NOMO-1 treated with DMSO at 0.1 percent for 48 hours (cell line): Measurements from ENCODE around the gene TTLL4.

ENCODE experiments used
- DNase-seq: peaks from one replicate; lab custom pipeline; 2025; ENCODE audit not compliant: unreplicated experiment; lab: John Stamatoyannopoulos, UW

Gene TTLL4

DNA sequence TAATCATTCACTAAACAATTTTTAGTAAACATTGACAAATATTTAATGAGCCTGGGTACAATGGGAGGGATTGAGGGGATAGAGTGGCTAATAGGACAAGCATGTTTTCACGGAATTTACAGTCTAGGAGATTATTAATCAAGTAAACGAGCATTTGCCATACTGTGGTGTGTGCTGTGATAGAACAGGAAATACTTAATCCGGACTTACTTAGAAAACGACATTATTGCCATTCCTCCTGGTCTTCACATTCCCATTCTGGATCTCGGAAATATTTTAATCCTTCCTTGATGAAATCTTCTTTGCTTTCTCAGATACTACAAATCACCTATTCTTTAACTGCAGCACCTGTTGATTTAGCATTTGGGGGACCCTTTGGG is 905 bp downstream of the TTLL4 start:
- no peak for DNase-seq

DNA sequence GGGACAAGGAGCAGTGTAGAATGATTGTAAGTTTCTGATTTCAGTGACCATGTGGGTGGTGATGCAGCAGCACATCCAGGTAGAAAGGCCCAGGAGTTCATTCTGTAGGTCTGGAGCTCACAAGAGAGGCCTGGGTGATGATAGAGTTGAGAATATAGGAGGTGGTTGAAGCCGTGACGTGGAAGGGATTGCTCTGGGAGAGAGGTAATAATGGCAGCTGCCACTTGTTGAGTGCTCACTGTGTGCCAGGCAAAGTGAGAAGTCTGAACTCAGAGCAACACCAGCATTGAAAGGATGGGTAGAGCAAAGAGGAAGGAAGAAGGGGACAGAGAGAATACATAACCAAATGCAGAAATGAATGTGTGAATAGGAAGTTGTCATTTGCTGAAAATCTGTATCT is 3.3 kb downstream of the TTLL4 start:
- DNase-seq: peak; percentile 18

DNA sequence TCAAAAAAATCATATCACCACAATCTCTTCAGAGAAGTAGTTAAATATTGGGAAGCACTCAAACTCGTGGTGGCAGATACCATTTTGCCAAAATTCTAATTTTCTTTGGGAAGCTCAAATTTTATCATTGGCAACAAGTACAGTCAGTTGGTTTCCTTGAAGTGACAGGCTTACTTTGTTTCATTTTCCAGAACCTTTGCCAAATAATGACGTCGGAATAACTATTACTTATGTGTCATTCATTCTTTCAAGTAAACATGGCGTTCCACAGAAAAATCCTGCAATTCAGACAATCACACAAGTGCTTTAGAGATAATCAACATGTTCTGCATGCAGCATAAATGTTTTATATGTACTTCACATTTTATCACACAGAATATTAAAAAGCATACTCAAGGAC is 5.4 kb downstream of the TTLL4 start:
- DNase-seq: no peak

DNA sequence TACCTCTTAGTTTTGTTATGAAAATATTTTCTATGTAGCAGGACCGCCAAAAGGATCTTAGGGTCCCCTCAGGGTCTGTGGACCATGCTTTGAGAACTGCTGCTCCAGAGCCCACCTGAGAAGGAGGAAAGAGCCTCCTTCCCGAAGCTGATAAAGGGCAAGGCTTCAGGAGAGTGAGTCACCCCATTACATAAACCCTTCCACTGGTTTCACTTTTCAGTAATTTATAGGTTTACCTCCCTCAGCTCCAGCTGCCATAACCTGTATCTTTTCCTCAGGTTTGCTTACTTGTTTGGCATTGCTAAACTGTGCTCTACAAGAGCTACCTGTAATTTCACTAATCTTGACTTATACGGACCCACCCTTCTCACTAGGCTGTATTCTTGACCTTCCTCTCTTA is 6.6 kb downstream of the TTLL4 start:
- no peak for DNase-seq

DNA sequence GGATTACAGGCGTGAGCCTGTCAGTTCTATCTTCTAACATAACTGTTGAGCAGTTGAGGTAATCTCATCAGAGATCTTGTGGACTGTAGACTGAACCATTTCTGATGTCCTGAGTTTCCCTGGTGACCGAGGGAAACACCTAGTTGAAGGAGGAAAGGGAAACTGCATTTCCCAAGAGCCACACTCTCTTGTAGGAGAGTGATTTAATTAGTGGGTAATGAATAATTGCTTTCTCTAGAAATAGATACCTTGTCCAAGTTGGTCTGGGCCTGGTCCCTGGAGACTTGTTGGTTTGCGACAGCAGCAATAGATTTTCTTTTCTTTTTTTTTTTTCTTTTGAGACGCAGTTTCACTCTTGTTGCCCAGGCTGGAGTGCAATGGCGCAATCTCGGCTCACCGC is 7.4 kb downstream of the TTLL4 start:
- no peak for DNase-seq

DNA sequence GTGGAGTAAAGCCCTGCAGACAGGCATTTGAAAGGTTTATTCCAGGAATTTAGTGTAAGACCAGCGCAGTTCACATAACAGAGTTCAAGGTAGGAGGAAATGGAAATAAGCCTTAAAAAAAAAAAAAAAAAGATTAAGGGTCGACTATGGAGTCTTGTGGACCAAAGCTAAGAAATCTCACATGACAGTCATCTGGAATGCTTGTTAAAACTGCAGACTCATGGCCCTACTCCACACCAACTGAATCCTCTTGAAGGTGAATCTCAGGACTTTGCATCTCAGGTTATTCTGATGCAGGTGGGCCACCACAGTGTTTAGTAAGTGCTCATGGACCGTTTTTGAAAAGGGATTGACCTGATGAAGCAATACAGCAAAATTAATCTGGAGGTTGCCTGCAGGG is 8.8 kb downstream of the TTLL4 start:
- no peak for DNase-seq

DNA sequence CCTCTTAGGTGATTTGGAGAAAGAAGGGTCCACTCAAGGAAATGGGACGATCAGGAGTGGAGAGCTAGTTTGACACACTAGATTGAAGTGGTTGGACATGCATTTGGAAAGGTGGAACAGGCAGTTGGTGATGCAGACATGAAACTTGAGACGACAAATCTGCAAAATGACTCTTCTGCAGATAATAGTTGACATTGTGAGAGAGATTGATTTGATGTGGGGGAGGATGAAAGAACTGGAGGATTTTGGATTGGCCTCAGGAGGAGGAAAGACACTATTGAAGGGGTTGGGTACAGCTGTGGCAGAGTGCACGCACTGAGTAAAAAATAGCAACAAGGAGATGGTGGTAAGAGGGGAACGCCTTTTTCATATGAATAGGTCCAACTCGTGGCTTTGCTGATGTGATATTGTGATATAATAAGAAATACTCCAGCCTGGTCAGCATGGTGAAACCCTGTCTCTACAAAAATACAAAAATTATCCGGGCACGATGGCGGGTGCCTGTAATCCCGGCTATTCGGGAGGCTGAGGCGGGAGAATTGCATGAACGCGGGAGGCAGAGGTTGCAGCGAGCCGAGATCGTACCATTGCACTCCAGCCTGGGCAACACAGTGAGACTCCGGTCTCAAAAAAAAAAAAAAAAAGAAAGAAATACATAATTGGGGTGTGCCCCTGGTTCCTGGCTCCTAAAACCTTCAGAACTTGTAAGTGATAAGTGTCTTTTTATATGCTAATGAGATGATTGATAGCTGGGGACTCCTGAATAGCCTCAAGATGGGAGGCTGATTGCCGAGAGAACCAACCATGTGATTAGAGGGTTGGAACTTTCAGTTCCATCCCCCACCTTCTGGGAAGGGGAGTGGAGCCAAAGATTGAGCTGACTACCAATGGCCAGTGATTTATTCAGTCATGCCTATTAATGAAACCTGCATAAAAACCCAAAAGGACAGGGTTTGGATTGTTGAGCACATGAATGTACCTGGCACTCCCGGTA is 9.7 kb downstream of the TTLL4 start:
- DNase-seq: no peak

DNA sequence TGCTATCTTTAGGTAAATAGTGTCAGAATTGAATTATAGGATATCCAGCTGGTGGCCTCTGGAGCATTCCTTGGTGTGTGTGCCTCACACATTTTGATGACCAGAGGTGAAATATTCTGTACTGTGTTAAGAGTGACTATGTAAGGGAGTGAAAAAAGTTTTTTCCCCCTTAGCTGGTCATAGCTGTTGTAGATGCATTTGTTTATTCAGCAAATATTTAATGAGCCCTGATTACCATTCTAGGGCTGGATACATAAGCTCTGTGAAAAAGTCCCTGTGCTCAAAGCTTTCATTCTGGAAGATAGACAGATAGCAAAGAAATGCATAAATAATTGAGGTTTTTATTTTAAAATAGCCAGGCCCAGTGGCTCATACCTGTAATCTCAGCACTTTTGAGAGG is 10.9 kb downstream of the TTLL4 start:
- no peak for DNase-seq

DNA sequence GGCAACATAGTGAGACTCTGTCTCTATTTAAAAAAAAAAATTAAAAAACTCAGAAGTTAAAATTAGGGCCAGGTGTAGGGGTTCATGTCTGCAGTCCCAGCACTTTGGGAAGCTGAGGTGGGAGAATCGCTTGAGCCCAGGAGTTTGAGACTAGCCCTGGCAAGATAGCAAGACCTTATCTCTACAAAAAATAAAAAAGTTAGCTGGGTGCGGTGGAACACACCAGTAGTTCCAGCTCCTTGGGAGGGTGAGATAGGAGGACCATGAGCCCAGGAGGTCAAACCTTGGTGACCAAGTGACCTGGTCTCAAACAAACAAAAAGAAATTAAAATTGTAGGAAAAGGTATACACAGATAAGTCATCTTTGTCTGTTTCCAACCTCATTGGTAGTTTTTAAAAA is 11.3 kb downstream of the TTLL4 start:
- DNase-seq: no peak

DNA sequence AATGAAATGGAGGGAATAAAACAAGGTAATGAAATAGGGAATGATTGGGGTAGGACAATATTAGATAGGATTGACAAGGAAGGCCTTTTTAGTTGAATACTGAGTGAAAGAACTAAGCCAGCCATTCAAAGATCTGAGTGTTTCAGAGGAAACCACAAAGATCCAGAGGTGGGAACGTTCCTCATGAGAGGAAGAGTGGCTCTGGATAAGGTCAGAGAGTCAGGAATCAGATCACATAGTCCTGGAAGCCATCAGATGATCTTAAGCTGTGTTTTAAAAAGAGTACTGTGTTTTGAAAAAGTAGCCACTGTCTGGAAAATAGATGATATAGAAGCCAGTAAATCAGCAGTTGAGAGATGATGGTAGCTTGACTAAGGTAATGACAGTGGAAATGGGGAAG is 11.8 kb downstream of the TTLL4 start:
- DNase-seq: no peak

DNA sequence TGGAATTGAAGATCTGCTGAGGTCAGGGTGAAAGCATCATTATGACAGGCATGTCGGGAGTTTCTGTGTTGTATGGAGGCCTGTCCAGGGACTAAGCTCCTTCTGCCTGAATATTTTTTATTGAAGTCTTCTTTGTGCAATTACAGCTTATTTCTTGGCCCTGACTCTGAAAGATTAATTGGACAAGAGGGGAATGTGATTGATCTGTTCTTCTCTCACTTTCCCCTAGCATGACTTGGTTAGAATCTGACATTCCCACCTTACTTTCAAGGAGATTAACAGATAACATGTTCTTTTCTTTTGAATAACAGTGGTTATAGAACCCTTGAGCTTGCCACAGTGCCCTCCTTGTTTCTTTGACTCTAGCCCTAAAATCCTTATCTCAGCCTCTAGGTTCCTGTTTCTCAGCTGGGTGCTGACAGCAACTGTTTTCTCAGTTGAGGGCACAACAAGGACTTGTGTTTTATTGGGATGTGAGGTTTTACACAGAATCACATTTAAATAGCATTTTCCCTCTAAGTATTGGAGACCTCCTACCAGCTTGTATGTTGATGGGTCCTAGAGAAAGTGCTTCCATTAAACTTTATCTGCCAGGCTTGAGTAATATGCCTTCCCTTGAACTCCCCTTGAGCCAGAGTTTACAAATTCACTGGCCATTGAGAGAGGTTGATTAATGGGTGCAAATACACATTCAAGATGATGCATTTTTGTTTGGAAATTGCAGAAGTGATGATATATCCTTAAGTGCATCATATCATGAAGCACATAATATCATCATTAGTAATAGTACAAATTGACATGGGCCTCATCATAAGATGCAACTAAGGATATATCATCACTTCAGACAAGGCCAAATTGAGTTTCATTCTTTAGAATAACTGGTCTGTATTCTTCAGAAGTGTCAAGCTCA is 12.5 kb downstream of the TTLL4 start:
- no peak for DNase-seq

DNA sequence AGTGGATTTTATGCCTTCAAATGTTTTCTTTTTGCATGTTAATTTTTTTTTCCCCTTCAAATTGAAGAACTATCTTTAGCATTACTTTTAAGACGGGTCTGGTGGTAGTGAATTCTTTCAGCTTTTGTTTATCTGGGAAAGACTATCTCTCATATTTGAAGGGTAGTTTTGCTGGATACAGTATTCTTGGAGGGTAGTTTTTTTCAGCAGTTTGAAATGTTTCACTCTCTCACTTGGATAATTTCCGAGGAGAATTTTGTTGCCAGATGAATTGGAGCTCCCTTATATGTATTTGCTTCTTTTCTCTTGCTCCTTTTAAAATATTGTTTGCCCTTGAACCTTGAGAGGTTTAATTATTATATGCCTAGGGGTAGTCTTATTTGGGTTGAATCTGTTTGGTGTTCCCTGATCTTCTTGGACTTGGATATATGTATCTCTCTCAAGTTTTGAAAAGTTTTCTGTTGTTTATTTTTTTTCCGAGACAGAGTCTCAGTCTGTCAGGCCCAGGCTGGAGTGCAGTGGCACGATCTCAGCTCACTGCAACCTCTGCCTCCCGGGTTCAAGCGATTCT is 15.5 kb downstream of the TTLL4 start:
- no peak for DNase-seq

DNA sequence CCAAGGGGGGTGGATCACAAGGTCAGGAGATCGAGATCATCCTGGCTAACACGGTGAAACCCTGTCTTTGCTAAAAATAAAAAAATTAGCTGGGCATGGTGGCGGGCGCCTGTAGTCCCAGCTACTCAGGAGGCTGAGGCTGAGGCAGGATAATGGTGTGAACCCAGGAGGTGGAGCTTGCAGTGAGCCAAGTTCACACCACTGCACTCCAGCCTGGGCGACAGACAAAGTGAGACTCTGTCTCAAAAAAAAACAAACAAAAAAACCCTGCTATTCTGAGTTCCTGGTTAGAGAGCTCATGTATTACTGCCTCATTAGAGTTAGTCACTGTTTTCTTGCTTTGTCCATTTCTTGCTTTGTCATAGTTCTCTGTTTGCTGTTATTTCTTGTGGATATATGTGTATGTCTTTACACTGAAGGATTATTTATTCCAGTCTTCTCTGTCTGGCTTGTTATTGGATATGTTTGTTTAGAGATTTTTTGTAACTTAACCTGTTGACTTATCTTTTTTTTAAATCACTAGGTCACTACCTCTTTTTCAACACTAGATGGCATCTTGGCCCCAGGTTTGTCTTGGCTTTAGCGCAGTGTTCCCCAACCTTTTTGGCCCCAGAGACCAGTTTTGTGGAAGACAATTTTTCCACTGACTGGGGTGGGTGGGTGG is 17.0 kb downstream of the TTLL4 start:
- peak; percentile 55 for DNase-seq

DNA sequence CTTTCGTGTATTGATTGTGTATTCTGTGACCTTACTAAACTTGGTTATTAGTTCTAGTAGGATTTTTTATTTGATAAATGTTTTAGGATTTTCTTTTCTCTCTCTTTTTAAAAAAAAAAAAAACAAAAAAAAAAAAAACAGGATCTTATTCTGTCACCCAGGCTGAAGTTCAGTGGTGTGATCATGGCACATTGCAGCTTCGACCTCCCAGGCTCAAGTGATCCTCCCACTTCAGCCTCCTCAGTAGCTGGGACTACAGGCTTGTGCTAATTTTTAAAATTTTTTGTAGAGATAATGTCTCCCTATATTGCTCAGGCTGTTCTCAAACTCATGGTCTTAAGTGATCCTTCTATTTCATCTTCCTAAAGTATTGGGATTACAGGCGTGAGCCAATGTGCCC is 19.0 kb downstream of the TTLL4 start:
- no peak for DNase-seq

DNA sequence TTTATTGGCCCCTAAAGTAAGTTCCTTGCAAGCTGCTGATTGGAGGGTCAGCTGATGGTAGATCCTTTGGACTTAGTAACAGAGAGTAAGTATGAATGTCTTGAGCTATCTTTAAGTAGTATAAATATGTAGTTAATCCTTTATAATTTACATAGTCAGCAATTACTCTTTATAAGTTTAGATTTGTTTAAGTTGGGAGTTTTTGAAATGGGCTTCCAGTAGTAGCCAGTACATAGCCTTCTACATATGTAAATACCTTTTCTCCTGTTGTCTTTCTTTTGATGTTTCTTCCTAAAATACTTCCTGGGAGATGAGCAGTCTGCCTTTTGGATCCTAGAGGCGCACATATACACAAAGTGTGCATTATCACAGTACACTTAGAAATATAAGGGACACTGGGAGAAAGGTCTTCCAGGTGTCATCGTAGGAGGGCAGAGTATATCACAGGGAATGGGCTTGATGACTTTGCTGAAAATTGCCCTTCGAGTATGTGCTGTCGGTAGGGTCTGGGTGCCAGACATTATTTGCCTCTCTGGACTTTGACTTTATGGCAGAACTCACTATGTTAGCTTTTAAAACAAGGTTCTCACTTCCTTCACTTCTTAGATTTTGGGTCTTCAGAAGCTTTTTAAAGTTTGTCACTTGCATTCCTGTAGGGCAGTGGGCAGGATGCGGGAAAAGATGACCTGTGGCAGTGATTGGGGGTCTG is 21.6 kb downstream of the TTLL4 start:
- DNase-seq: no peak

DNA sequence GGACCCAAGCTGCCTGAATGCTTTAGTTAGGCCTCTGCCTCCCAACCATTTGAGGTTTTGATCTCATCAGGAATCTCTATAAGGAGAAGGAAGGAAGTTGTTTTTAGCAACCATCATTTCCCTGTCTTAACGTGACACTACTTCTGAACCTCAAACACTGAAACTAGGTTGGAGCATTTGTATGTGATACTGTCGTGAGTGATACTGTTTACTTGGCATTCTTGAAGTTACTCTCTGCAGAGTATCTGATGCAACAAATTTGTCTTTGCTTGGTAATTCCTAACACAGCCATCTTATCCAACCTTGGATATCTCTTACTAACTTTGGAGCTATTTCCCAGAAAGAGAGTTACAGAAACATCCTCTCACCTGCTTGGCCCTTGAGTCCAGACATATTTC is 22.1 kb downstream of the TTLL4 start:
- no peak for DNase-seq

DNA sequence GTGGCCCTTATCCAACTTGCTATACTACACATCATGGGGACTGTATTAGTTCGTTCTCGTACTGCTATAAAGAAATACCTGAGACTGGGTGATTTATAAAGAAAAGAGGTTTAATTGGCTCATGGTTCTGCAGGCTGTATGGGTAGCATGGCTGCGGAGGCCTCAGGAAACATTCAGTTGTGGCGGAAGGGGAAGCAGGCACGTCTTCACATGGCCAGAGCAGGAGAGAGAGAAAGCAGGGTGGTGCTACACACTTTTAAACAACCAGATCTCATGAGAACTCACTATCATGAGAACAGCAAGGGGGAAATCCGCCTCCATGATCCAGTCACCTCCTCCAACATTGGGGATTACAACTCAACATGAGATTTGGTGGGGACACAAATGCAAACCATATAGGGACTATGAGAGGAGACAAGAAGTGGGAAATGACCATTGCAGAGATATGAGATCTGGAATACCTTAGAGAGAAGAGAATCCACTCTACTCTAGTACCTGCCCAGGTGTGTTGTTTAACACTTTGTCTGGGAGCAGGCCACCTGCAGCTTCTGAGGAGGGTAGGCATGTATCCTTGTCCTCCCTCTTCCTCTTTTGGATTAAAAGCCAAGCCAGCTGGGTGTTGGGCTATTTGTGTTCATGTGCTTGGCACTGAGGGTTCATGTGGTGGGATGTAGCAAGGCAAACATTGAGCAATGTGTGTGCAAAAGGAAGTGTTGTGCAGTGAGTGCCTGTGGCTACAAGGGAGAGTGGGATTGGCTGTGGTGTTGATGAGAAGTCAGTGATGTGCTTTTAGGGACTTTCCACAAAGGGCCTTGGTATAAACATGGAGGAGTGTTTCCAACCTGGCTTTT is 22.8 kb downstream of the TTLL4 start:
- peak; percentile 84 for DNase-seq

DNA sequence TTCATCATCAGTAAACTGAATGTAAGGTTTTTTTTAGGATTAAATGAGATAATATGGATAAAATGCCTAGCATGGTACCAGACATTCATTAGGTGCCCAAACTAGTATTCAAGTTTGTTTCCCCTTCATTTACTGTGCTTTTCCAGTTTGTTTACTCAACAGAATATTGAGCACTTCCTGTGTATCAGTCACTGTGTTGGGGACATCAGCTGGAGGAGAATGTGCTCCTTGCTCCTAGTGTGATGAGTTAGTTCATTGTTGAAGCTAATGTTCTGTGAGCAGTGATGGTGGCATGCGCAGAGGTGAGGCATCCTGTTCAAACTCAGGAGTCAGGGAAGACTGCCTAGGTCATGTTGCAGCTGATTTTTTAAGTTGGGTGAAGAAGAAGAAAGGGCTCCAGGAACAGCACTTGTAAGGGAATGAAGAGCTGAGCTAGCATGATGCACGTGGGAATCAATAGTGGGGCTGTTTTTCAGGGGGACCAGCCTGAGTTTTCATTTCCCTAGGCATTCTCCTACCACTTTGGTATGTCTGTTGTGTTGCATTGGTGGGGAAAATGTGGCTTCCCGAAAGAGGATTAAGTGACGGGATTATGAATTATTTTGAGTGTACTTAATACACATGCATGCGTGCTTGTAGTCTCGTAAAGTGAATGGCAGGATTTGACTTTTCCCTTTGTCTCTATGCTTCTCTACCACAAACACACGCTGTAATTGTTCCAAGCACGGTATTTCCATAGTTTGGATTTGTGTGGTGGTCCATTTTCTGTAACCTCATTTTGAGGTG is 23.7 kb downstream of the TTLL4 start:
- DNase-seq: no peak

DNA sequence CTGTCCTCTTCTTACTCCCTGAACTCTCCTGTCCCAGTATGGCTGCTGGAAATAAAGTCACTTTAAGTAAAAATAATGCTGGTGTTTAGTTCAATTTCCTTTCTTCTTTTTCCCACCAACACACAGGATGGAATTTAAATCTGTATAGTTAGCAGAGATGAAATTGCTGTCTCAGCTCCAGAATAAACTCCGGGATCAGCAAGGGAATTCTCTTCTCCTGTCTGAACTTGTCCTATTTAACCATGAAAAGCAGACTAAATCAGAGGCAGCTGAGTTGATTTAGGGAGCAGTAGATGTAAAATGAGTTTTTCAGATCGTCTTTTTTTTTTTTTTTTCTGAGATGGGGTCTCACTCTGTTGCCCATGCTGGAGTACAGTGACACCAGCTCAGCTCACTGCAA is 25.9 kb downstream of the TTLL4 start:
- no peak for DNase-seq
